Loucy (cell line): ENCODE data around the gene TCP1.

Source experiments
- H2AFZ ChIP-seq: fragments of 200-600 bp; sonication (generic); 2 replicates; pipeline ENCODE4 v1.6.0; 2016; ENCODE audit warnings: antibody characterized with exemption, mild to moderate bottlenecking, low read length, moderate library complexity
- H3F3A ChIP-seq: fragments of 200-600 bp; 2 replicates; pipeline ENCODE4 v1.6.0; 2016; ENCODE audit warnings: antibody characterized with exemption, low read depth, mild to moderate bottlenecking
- H3K27me3 ChIP-seq: fragments of 200-600 bp; sonication (generic); 2 replicates; pipeline ENCODE4 v1.6.1; 2014; ENCODE audit warnings: low read length, mild to moderate bottlenecking; ENCODE audit not compliant: insufficient read depth, poor library complexity, severe bottlenecking
- H3K36me3 ChIP-seq: fragments of 200-600 bp; sonication (generic); 2 replicates; pipeline ENCODE4 v1.6.1; 2016; ENCODE audit warnings: low read length; ENCODE audit not compliant: insufficient read depth
- H3K4me1 ChIP-seq: fragments of 200-600 bp; sonication (generic); 2 replicates; pipeline ENCODE4 v1.5.1; 2014; ENCODE audit warnings: low read length, mild to moderate bottlenecking; ENCODE audit not compliant: insufficient read depth, poor library complexity, severe bottlenecking
- H3K4me2 ChIP-seq: fragments of 200-600 bp; sonication (generic); 2 replicates; pipeline ENCODE4 v1.6.0; 2014; ENCODE audit warnings: antibody characterized with exemption, low read length, low read depth, mild to moderate bottlenecking; ENCODE audit not compliant: poor library complexity, severe bottlenecking
- H3K4me3 ChIP-seq: fragments of 200-600 bp; sonication (generic); 2 replicates; pipeline ENCODE4 v1.5.1; 2014; ENCODE audit warnings: low read length, mild to moderate bottlenecking, mixed read lengths; ENCODE audit not compliant: poor library complexity, severe bottlenecking
- H3K79me2 ChIP-seq: fragments of 200-600 bp; sonication (generic); 2 replicates; pipeline ENCODE4 v1.6.1; 2014; ENCODE audit warnings: low read length; ENCODE audit not compliant: insufficient read depth
- H3K9ac ChIP-seq: fragments of 200-600 bp; sonication (generic); 2 replicates; pipeline ENCODE4 v1.6.0; 2014; ENCODE audit warnings: mild to moderate bottlenecking, low read depth, low read length, moderate library complexity; ENCODE audit not compliant: poor library complexity, severe bottlenecking
- H3K9me2 ChIP-seq: fragments of 200-600 bp; sonication (generic); replicated peaks from 2 replicates; pipeline ENCODE4 v1.6.1; 2016; ENCODE audit warnings: low read depth, low read length, mixed read lengths
- H3K9me3 ChIP-seq: fragments of 200-600 bp; sonication (generic); 2 replicates; pipeline ENCODE4 v1.6.1; 2014; ENCODE audit warnings: mild to moderate bottlenecking, antibody characterized with exemption, low read length, low read depth; ENCODE audit not compliant: insufficient read depth
- H4K20me1 ChIP-seq: fragments of 200-600 bp; sonication (generic); 2 replicates; pipeline ENCODE4 v1.6.0; 2014; ENCODE audit warnings: antibody characterized with exemption, low read length, mild to moderate bottlenecking; ENCODE audit not compliant: insufficient read depth, poor library complexity, severe bottlenecking
- EZH2phosphoT487 ChIP-seq: fragments of 200-600 bp; IDR thresholded peaks from 2 replicates; pipeline ENCODE4 v1.6.1; 2018; ENCODE audit warnings: antibody characterized with exemption, mild to moderate bottlenecking, moderate library complexity, borderline replicate concordance
- TF ChIP-seq, protein P1 (sequence below): fragments of 200-600 bp; sonication (generic); conservative IDR thresholded peaks from 2 replicates; pipeline ENCODE4 v1.5.1; 2014; ENCODE audit warnings: mild to moderate bottlenecking, antibody characterized with exemption, low read length

The TCP1 gene

DNA sequence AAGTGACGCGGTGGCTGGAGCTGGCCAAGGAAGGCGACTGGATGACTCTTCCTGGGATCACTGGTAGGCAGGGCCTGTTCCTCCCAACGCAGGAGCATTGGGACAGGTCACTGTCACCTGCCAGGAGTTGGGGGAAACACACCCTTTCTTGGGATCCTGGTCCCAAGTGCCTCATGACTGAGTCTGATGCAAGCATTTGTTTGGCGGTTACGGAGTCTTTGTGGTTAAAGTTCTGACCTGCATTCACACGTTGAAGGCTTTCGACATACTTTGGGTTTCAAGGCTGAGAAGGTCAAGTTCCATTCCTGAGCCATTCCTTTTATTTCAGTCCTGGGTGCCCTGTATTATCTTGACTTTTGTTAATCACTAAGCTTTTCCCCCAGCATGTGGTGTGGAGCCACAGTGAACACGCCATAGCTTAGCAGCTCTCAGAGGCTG, 16.6 kb upstream of the TCP1 start:
- Histone ChIP-seq H3K4me1 (no peaks in the 10 kb centered on the region), H3F3A (no peaks in the 10 kb centered on the region), H3K4me2 (no peak overlapping the region), H3K36me3 (no peaks in the 10 kb centered on the region), H3K79me2 (no peaks in the 10 kb centered on the region), H2AFZ (no peak overlapping the region), H3K9me2 (no peaks in the 10 kb centered on the region), H3K4me3 (no peak overlapping the region), H3K9ac (no peak overlapping the region), H4K20me1 (no peaks in the 10 kb centered on the region), H3K27me3 (no peaks in the 10 kb centered on the region), H3K9me3 (no peaks in the 10 kb centered on the region)
- TF ChIP-seq, protein P1, sequence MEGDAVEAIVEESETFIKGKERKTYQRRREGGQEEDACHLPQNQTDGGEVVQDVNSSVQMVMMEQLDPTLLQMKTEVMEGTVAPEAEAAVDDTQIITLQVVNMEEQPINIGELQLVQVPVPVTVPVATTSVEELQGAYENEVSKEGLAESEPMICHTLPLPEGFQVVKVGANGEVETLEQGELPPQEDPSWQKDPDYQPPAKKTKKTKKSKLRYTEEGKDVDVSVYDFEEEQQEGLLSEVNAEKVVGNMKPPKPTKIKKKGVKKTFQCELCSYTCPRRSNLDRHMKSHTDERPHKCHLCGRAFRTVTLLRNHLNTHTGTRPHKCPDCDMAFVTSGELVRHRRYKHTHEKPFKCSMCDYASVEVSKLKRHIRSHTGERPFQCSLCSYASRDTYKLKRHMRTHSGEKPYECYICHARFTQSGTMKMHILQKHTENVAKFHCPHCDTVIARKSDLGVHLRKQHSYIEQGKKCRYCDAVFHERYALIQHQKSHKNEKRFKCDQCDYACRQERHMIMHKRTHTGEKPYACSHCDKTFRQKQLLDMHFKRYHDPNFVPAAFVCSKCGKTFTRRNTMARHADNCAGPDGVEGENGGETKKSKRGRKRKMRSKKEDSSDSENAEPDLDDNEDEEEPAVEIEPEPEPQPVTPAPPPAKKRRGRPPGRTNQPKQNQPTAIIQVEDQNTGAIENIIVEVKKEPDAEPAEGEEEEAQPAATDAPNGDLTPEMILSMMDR: no peak
- no peak for TF ChIP-seq EZH2phosphoT487

DNA sequence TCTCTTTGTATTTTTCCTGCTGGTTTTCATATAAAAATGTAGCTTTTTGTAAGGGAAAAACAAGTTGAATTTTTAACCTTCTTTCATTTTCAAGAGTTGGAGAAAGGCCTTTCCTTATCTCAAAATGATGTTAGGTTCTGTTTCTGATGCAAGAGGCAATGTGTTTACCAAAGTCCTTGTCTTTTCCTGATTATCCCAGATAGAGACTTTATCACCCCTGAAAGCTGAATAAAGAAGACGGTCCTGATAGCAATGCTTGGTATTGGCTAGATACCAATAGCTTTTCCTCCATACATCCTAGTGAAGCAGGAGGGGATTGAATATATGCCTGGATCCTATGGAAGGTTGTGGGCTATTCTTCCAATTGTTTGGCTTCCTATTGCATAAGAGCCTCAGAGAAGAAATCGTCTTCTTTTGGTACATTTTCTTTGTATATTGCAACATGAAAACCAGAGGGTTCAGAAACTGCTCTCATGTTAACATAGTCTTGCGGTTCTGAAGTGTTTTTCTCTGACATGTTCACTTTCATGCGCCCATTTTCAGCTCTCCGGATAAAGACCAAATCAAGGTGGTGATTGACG, 16.1 kb upstream of the TCP1 start:
- Histone ChIP-seq H3K9me2 (no peaks in the 10 kb centered on the region), H3K9ac (no peak overlapping the region), H3K79me2 (no peaks in the 10 kb centered on the region)

DNA sequence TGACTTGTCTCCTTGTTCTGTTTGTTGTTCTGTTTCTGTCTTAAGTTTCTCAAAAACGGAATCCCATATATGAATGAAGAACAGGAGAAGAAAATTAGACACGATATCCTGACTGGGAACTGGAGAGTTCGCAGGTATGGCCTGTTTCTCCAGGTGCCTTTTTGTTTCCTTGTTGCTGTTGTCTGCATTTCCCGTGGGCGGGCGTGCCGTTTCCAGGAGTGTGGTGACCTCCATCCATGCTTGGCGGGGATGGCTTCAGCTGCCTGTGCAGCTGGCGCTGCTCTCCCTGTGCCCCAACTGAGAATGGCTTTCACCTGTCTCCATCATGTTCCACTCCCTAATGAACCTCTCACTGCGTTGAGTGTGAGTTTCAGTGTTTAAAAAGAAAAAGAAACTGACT, 15.1 kb upstream of the TCP1 start:
- H3K36me3 ChIP-seq: peaks cover 6% of the 10 kb centered on the region; the same call in 1 of the 2 replicates
- no peaks in the 10 kb centered on the region for H3K79me2 ChIP-seq
- H2AFZ ChIP-seq: no peak overlapping the region
- H3K4me3 ChIP-seq: no peak overlapping the region
- no peak for TF ChIP-seq EZH2phosphoT487
- TF ChIP-seq, protein P1: no peak
- no peaks in the 10 kb centered on the region for H3K4me1 ChIP-seq
- H3K4me2 ChIP-seq: no peak overlapping the region
- H3K9me3 ChIP-seq: no peaks in the 10 kb centered on the region
- H3K9ac ChIP-seq: no peak overlapping the region
- no peaks in the 10 kb centered on the region for H4K20me1 ChIP-seq
- no peaks in the 10 kb centered on the region for H3K27me3 ChIP-seq
- no peaks in the 10 kb centered on the region for H3K9me2 ChIP-seq
- no peaks in the 10 kb centered on the region for H3F3A ChIP-seq

More for the DNA sequence above, 16.1 kb upstream of the TCP1 start:
- no peak for TF ChIP-seq EZH2phosphoT487
- TF ChIP-seq, protein P1: no peak
- Histone ChIP-seq H3K4me2 (no peak overlapping the region), H3K4me3 (no peak overlapping the region), H3K4me1 (no peaks in the 10 kb centered on the region), H3F3A (no peaks in the 10 kb centered on the region), H3K36me3 (no peaks in the 10 kb centered on the region), H4K20me1 (no peaks in the 10 kb centered on the region), H2AFZ (no peak overlapping the region), H3K27me3 (no peaks in the 10 kb centered on the region), H3K9me3 (no peaks in the 10 kb centered on the region)
